Posterior vena cava (tissue), 2 donors: ENCODE measurements around the gene LRRK1. TPM values are rescaled to one million over a fixed set of nuclear protein-coding genes. Genes with fewer than 3 reads are reported as not detected.

ENCODE experiments used
- DNase-seq: peaks from one replicate; pipeline ENCODE4 v3.0.0-alpha.2; 2020; ENCODE audit warnings: low spot score
- intact Hi-C, 2 donors: fragments of 100-400 bp; cut with DNase I; formaldehyde crosslinking; loops; one replicate each; pipeline versions ENCODE4 v1.14.1 to v1.14.2; 2022 to 2023
- total RNA-seq, 2 donors: library from RNA; stranded (reverse); fragmentation: NEBNext Ultra II Directional; extraction: Animal tissue kit (Norgen Biotek cat#: 25700); gene quantifications; one replicate each; pipeline ENCODE4 v1.2.1, GENCODE V29; 2021
- donor health status: DM: yes; HTN: yes; CAD: no.
- donor health status: DM: yes; HTN: yes; CAD: no.

Gene LRRK1
- total RNA-seq, 2 donors from 2014 or later: 22.3 to 24.9 TPM

- DNase-seq: no peak
- intact Hi-C loops: no loop called here
Measured at GRCh38 chr15:101107625-101108460, 188.7 kb downstream of the LRRK1 start.

DNA sequence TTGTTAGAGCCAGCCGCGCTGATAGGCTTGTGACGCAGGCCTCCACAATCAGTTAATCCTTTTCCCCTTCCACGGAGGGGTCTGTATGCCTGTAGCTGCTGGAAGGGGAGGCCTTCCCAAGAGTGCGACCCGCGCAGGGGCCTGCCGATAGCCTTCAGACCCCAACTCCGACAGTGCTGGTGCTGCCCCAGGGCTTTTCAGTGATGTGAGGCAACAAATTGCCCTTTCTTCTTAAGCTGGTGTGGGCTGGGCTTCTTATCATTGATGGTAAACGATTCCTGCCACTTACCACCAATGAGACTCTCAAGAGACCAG, 189.3 kb downstream of the LRRK1 start:
- DNase-seq: no peak
- intact Hi-C loops: no loop called here

- intact Hi-C loops: no loop called here
- DNase-seq: no peak
Measured at GRCh38 chr15:101108791-101109190, 189.6 kb downstream of the LRRK1 start.

GRCh38 chr15:101110681-101111569, 191.8 kb downstream of the LRRK1 start:
- peak; percentile 58 for DNase-seq
- intact Hi-C loops: loop anchor here in 1 of 2 donors (10.0 kb wide), 1 partner anchor 154 kb away; no protein-coding TSS in a partner anchor

- peak; percentile 71 for DNase-seq
- intact Hi-C loops: loop anchor here in 1 of 2 donors (10.0 kb wide), 1 partner anchor 153 kb away; no protein-coding TSS in a partner anchor
Measured at GRCh38 chr15:101111570-101112262, 192.6 kb downstream of the LRRK1 start.

- DNase-seq: peak; percentile 72
- intact Hi-C loops: loop anchor here in 1 of 2 donors (10.0 kb wide), 1 partner anchor 152 kb away; no protein-coding TSS in a partner anchor
Measured at GRCh38 chr15:101112336-101113113, 193.4 kb downstream of the LRRK1 start.

GRCh38 chr15:101113114-101114005, 194.2 kb downstream of the LRRK1 start:
- intact Hi-C loops: loop anchor here in 1 of 2 donors (10.0 kb wide), 1 partner anchor 151 kb away; no protein-coding TSS in a partner anchor
- DNase-seq: peak; percentile 69

DNA sequence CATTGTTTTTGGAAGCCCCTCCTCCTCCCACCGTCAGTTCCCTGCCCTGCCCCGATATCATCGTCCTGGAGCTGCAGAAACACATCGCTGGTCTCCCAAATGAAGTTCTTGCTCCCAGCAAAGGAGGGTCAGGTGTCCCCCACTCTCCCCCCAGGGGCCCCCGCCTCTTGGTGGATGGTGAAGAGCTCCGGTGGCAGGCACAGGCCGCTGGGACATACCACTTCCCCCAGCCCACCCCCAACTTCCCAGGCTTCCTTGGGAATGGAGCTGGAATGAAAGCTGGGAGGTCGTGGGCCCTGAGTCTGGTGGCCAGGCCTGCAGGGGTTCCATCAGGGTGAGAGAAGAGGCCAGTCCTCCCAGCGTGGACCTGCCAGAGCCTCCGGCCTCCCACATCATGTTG, 195.0 kb downstream of the LRRK1 start:
- intact Hi-C loops: loop anchor here in 1 of 2 donors (10.0 kb wide), 1 partner anchor 151 kb away; no protein-coding TSS in a partner anchor
- peak; percentile 40 for DNase-seq

GRCh38 chr15:101114610-101115009, 195.5 kb downstream of the LRRK1 start:
- DNase-seq: peak; percentile 48
- intact Hi-C loops: loop anchor here in 1 of 2 donors (10.0 kb wide), 1 partner anchor 150 kb away; no protein-coding TSS in a partner anchor

GRCh38 chr15:101115393-101115785, 196.2 kb downstream of the LRRK1 start:
- intact Hi-C loops: loop anchor here in 1 of 2 donors (10.0 kb wide), 1 partner anchor 149 kb away; no protein-coding TSS in a partner anchor
- peak; percentile 75 for DNase-seq

DNA sequence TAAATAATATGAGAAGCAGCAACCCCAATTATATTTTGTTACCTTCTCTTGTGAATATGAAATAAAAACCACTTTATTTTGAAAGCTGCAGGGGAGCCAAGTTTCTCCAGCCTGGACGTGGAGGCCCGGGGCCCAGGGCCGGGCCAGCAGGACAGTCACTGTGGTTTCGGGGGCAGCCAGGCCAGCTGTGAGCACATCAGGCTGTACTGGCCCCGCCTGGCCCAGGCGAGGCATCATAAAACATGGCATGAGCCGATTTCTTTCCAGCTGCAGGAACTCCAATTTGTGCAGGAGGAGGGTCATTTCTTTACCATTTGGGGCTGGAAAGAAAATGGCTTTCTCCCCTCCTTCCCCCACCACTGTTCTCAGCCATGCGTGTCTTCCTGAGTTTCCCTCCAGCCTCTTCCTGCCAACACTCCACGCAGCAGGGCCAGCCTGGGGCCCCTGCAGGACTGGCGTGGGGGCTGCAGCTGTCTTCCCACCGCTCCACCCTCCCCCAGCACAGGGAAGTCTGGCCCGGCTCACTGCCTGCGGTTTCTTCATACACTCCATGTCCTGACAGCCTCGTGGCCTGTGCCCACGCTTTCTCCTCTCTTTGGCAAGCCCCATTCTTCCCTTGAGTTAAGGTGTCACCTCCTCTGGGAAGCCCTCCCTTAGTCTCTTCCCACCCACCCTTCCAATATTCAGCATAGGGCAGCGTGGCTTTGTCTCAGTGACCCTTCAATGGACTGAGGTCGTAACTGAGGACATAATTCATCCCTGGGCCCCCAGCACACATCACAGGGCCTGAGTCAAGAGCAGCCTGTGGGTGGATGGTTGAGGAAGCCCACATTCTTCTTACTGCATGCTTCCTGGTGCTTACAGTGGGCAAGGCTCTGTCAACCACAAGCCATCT, 196.9 kb downstream of the LRRK1 start:
- intact Hi-C loops: loop anchor here in 1 of 2 donors (10.0 kb wide), 1 partner anchor 149 kb away; no protein-coding TSS in a partner anchor
- DNase-seq: peak; percentile 91

DNA sequence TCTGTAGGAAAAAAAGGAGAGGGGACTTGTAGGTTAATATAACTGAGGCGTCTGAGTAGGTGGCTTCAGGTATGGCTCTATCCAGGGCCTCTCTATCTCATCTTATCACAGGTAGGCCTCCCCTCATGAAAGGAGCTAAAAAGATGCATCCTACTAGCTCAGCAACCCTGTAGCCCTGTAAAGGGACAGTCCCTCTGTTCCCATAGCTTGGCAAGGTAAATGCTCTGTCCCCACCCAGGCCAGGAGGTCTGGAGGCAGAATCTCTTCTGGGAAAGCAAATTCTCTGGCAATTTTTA, 197.5 kb downstream of the LRRK1 start:
- DNase-seq: peak; percentile 5
- intact Hi-C loops: loop anchor here in 1 of 2 donors (10.0 kb wide), 1 partner anchor 148 kb away; no protein-coding TSS in a partner anchor

- DNase-seq: peak; percentile 56
- intact Hi-C loops: loop anchor here in 1 of 2 donors (10.0 kb wide), 1 partner anchor 147 kb away; no protein-coding TSS in a partner anchor
Measured at GRCh38 chr15:101118116-101118515, 199.0 kb downstream of the LRRK1 start.

- peak; percentile 64 for DNase-seq
- intact Hi-C loops: loop anchor here in 1 of 2 donors (10.0 kb wide), 1 partner anchor 146 kb away; no protein-coding TSS in a partner anchor
Measured at GRCh38 chr15:101118615-101119014, 199.5 kb downstream of the LRRK1 start.

DNA sequence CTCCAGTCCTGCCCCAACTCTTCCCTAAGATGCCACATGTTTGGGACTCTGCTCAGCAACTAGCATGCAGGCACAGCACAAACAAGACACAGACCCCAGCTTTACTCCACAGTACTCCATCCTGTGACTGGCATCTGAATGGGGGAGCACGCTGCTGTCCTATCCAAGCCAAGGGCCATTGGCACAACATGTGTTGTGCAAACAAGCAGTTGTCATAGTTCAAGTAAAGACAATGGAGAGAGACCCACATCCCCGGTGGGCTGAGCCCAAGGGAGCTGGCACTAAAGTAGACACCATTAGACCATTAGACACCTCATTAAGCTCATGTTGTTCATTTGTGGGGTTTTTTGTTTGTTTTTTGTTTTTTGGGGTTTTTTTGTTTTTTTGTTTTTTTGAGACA, 200.0 kb downstream of the LRRK1 start:
- intact Hi-C loops: loop anchor here in 1 of 2 donors (10.0 kb wide), 1 partner anchor 146 kb away; no protein-coding TSS in a partner anchor
- peak; percentile 24 for DNase-seq
